ENCODE measurements around the gene CBFA2T3. TPM values are rescaled to one million over a fixed set of nuclear protein-coding genes. Genes with fewer than 3 reads are reported as not detected.
A peak's percentile ranks its signal among the peaks of the same experiment; 100 is the strongest.

The CBFA2T3 gene
- total RNA-seq, 1 donor from 2014 or later: 10.1 TPM

GRCh38 chr16:88864099-88864498 lies 112.9 kb downstream of the CBFA2T3 start:
- no peak overlapping the region for H3K4me3 Mint-ChIP-seq
- no peak for TF ChIP-seq CTCF (IDR thresholded peaks at IDR 0.05; ENCODE audit: unreplicated experiment)

GRCh38 chr16:88863426-88863825 lies 113.6 kb downstream of the CBFA2T3 start:
- Mint-ChIP-seq H3K27ac (no peak overlapping the region), H3K27me3 (ENCODE audit: low read depth) (no peaks in the 10 kb centered on the region), H3K9me3 (no peaks in the 10 kb centered on the region), H3K4me1 (peaks cover 3% of the 10 kb centered on the region), H3K4me3 (no peak overlapping the region), H3K36me3 (peaks cover 11% of the 10 kb centered on the region)
- no peak for DNase-seq (ENCODE audit: low spot score in 2 of 2, unreplicated experiment in 2 of 2)
- TF ChIP-seq CTCF (IDR thresholded peaks at IDR 0.05; ENCODE audit: unreplicated experiment): no peak

More at GRCh38 chr16:88864099-88864498, 112.9 kb downstream of the CBFA2T3 start:
- H3K4me1 Mint-ChIP-seq: no peaks in the 10 kb centered on the region
- no peaks in the 10 kb centered on the region for H3K9me3 Mint-ChIP-seq
- no peak for DNase-seq (ENCODE audit: low spot score in 2 of 2, unreplicated experiment in 2 of 2)
- H3K27me3 Mint-ChIP-seq (ENCODE audit: low read depth): no peaks in the 10 kb centered on the region
- no peak overlapping the region for H3K27ac Mint-ChIP-seq
- peaks cover 11% of the 10 kb centered on the region for H3K36me3 Mint-ChIP-seq

- H3K9me3 Mint-ChIP-seq: no peaks in the 10 kb centered on the region
Measured at GRCh38 chr16:88862968-88863367, 114.0 kb downstream of the CBFA2T3 start.

GRCh38 chr16:88861359-88861758 lies 115.6 kb downstream of the CBFA2T3 start:
- H3K4me3 Mint-ChIP-seq: no peak overlapping the region
- no peak for TF ChIP-seq CTCF (IDR thresholded peaks at IDR 0.05; ENCODE audit: unreplicated experiment)

More at GRCh38 chr16:88862968-88863367, 114.0 kb downstream of the CBFA2T3 start:
- no peak for DNase-seq (ENCODE audit: low spot score in 2 of 2, unreplicated experiment in 2 of 2)
- peaks cover 11% of the 10 kb centered on the region for H3K36me3 Mint-ChIP-seq
- TF ChIP-seq CTCF (IDR thresholded peaks at IDR 0.05; ENCODE audit: unreplicated experiment): no peak
- H3K27ac Mint-ChIP-seq: no peak overlapping the region
- no peak overlapping the region for H3K4me3 Mint-ChIP-seq
- no peaks in the 10 kb centered on the region for H3K27me3 Mint-ChIP-seq (ENCODE audit: low read depth)
- H3K4me1 Mint-ChIP-seq: peaks cover 7% of the 10 kb centered on the region

GRCh38 chr16:88859381-88860091 lies 117.5 kb downstream of the CBFA2T3 start:
- no peak for TF ChIP-seq CTCF (IDR thresholded peaks at IDR 0.05; ENCODE audit: unreplicated experiment)
- no peak for DNase-seq (ENCODE audit: low spot score in 2 of 2, unreplicated experiment in 2 of 2)
- no peaks in the 10 kb centered on the region for H3K27me3 Mint-ChIP-seq (ENCODE audit: low read depth)
- peak overlapping the region; percentile 21 for H3K27ac Mint-ChIP-seq
- peaks cover 11% of the 10 kb centered on the region for H3K36me3 Mint-ChIP-seq
- peaks cover 14% of the 10 kb centered on the region for H3K4me1 Mint-ChIP-seq
- H3K4me3 Mint-ChIP-seq: no peak overlapping the region
- no peaks in the 10 kb centered on the region for H3K9me3 Mint-ChIP-seq

More at GRCh38 chr16:88861359-88861758, 115.6 kb downstream of the CBFA2T3 start:
- H3K36me3 Mint-ChIP-seq: peaks cover 11% of the 10 kb centered on the region
- no peaks in the 10 kb centered on the region for H3K9me3 Mint-ChIP-seq
- H3K4me1 Mint-ChIP-seq: peaks cover 11% of the 10 kb centered on the region
- no peaks in the 10 kb centered on the region for H3K27me3 Mint-ChIP-seq (ENCODE audit: low read depth)
- no peak for DNase-seq (ENCODE audit: low spot score in 2 of 2, unreplicated experiment in 2 of 2)
- H3K27ac Mint-ChIP-seq: no peak overlapping the region
